ENCODE measurements around the gene TSHZ2. TPM values are rescaled to one million over a fixed set of nuclear protein-coding genes. Genes with fewer than 3 reads are reported as not detected.
A peak's percentile ranks its signal among the peaks of the same experiment; 100 is the strongest.

Gene TSHZ2
- total and polyA plus RNA-seq, 9 of the 15 experiments (the other 6 are each of a cell fraction or from before 2014, with no cell fraction given) = 0.03 to 0.20 (median 0.05) TPM; not detected in 4

DNA sequence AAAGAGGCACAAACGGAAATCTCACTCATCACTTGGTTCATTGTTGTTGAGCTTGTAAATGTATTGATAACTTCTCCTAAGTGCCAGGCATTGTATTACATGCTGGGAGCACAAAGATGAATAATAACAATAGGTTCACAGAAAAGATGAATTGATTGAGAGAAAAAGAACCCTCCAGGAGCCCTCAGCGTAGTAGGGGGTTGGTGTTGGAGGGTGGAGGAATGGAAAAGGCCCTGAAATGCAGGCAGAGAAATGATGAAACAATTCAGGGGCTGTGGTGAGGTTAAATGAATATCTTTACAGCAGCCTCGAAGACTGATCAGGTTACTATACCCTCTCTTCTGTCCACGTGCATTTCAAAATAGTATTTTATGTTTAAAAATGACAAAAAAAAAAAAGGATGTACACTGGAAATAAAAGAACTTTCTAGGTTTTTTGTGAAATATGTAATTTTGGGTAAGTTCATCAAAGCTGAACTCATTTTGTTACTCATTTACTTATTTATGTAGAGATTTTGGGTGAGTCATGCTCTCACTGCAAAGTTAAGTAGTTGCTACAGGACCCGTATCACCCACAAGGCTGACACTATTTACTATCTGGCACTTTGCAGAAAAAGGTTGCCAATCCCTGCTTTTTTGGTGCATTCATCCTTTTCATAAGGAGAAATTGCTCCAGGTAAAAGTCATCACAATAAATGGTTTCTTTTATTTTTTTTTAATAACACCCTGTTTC, 344.2 kb downstream of the TSHZ2 start:
- ChIA-PET POLR2A (interaction anchor here (0.6 kb wide), 1 partner anchor 8 kb away, joined by 3 read pairs; no protein-coding TSS in a partner anchor), CTCF (ENCODE audit: low intra/inter-chr PET ratio) (no interaction called here)
- Histone ChIP-seq H3K4me1 (replicated peaks in 1 of 2; ENCODE audit: control insufficient read depth in 2 of 2, insufficient read depth in 2 of 2, low read length in 2 of 2) (no peaks in the 10 kb centered on the region; a peak in 2 of 5 replicates), H3K9me1 (ENCODE audit: control insufficient read depth, insufficient read depth, low read length) (no peaks in the 10 kb centered on the region), H3K4me3 (no peak overlapping the region), H2AFZ (ENCODE audit: low read depth, low read length) (peak overlapping the region; percentile 3; the same call in 1 of the 2 replicates), H3K9ac (ENCODE audit: insufficient read depth in 1 of 2, low read depth in 2 of 2, low read length in 2 of 2) (no peak overlapping the region), H4K20me1 (replicated peaks; ENCODE audit: control insufficient read depth, insufficient read depth, low read length) (no peaks in the 10 kb centered on the region), H3K9me3 (replicated peaks; ENCODE audit: control insufficient read depth, insufficient read depth, low read depth, low read length) (no peaks in the 10 kb centered on the region), H3K36me3 (ENCODE audit: control insufficient read depth, insufficient read depth, low read length) (no peaks in the 10 kb centered on the region), H3K4me2 (ENCODE audit: insufficient read depth, low read length) (no peak overlapping the region), H3K27ac (ENCODE audit: extremely low read depth, low read depth, low read length) (no peak overlapping the region), H3K79me2 (ENCODE audit: control insufficient read depth, insufficient read depth, low read length) (no peaks in the 10 kb centered on the region), H3K27me3 (ENCODE audit: control insufficient read depth in 2 of 2, insufficient read depth in 2 of 2, low read length in 2 of 2) (no peaks in the 10 kb centered on the region)
- DNase-seq (ENCODE audit: extremely low read depth in 1 of 4, low spot score in 3 of 4) = no peak
- BruUV-seq (replicated peaks) = no TSS peak
- in situ Hi-C loops (cut with MboI) (no loop called here), intact Hi-C loops (cut with micrococcal nuclease) (no loop called here)
- WGBS (ENCODE audit: insufficient coverage, low coverage, missing lambda C conversion rate) = 29% methylated on average over 5 of the region's 5 CpGs
- no peak for ATAC-seq
- TF ChIP-seq NFE2 (IDR thresholded peaks at IDR 0.05; ENCODE audit: low read depth) (0 out of 2 replicates have a peak, but pooled peaks have one; percentile 17), ADNP (tag; IDR thresholded peaks at IDR 0.05) (no peak), COPS2 (conservative IDR thresholded peaks at IDR 0.05) (no peak), FOXM1 (IDR thresholded peaks at IDR 0.05; ENCODE audit: low read depth) (no peak), FOXM1 (CRISPR knock-in tag; IDR thresholded peaks at IDR 0.05; ENCODE audit: low read depth) (no peak), NUFIP1 (IDR thresholded peaks at IDR 0.05; ENCODE audit: partially characterized antibody) (no peak), ZKSCAN3 (CRISPR knock-in tag; IDR thresholded peaks at IDR 0.05) (no peak), ZNF79 (CRISPR knock-in tag; IDR thresholded peaks at IDR 0.05; ENCODE audit: low read depth) (no peak), YBX1 (IDR thresholded peaks at IDR 0.05) (no peak), POLR2AphosphoS2 (IDR thresholded peaks at IDR 0.05; ENCODE audit: low read length) (no peak), KLF10 (CRISPR knock-in tag; IDR thresholded peaks at IDR 0.05) (no peak)
- TF ChIP-seq, protein P1, sequence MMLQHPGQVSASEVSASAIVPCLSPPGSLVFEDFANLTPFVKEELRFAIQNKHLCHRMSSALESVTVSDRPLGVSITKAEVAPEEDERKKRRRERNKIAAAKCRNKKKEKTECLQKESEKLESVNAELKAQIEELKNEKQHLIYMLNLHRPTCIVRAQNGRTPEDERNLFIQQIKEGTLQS (IDR thresholded peaks at IDR 0.05) = peak; percentile 51
- TF ChIP-seq, protein P1 (CRISPR knock-in tag; conservative IDR thresholded peaks at IDR 0.05) = no peak
- TF ChIP-seq, protein P2, sequence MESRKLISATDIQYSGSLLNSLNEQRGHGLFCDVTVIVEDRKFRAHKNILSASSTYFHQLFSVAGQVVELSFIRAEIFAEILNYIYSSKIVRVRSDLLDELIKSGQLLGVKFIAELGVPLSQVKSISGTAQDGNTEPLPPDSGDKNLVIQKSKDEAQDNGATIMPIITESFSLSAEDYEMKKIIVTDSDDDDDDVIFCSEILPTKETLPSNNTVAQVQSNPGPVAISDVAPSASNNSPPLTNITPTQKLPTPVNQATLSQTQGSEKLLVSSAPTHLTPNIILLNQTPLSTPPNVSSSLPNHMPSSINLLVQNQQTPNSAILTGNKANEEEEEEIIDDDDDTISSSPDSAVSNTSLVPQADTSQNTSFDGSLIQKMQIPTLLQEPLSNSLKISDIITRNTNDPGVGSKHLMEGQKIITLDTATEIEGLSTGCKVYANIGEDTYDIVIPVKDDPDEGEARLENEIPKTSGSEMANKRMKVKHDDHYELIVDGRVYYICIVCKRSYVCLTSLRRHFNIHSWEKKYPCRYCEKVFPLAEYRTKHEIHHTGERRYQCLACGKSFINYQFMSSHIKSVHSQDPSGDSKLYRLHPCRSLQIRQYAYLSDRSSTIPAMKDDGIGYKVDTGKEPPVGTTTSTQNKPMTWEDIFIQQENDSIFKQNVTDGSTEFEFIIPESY (CRISPR knock-in tag; IDR thresholded peaks at IDR 0.05) = no peak
- FAIRE-seq = peak; percentile 19
